Panc1 (cell line): ENCODE measurements around the gene TEX35. TPM values are rescaled to one million over a fixed set of nuclear protein-coding genes. Genes with fewer than 3 reads are reported as not detected.

Source experiments
- ATAC-seq: fragments of 200-7000 bp; cut with Tn5 transposase; 2 replicates; pipeline ENCODE4 v1.9.1; 2020; ENCODE audit warnings: mild to moderate bottlenecking, moderate library complexity
- BruUV-seq: library from RNA; stranded (reverse); fragments of 400-500 nt; replicated peaks from 2 replicates; lab custom pipeline; 2021; lab: Mats Ljungman, UMichigan
- CTCF ChIA-PET: fragments of 300-600 bp; sonication (Branson Sonifier 250); formaldehyde crosslinking; loops from one replicate; lab custom pipeline; 2022; ENCODE audit warnings: antibody characterized with exemption; lab: Charles Lee
- POLR2A ChIA-PET: fragments of 300-600 bp; sonication (Branson Sonifier 250); formaldehyde crosslinking; loops from one replicate; lab custom pipeline; 2022; ENCODE audit warnings: antibody characterized with exemption; lab: Charles Lee
- DNase-seq: peaks from one replicate; pipeline ENCODE4 v3.0.0-alpha.2; 2010; ENCODE audit warnings: low read depth, low spot score
- H3K27ac ChIP-seq: 2 replicates; pipeline ENCODE4 v1.5.1; 2011; ENCODE audit warnings: mild to moderate bottlenecking, low read length, inconsistent platforms
- H3K27me3 ChIP-seq: fragments of 200-500 bp; sonication (Bioruptor generic); 2 replicates; pipeline ENCODE4 v1.6.0; 2014; ENCODE audit warnings: low read length, inconsistent platforms; ENCODE audit not compliant: control insufficient read depth, insufficient read depth
- H3K36me3 ChIP-seq: fragments of 200-500 bp; sonication (Bioruptor generic); 2 replicates; pipeline ENCODE4 v1.5.1; 2014; ENCODE audit warnings: inconsistent platforms, mild to moderate bottlenecking, low read length, moderate library complexity; ENCODE audit not compliant: control insufficient read depth, insufficient read depth
- H3K4me1 ChIP-seq: 2 replicates; pipeline ENCODE4 v1.5.1; 2011; ENCODE audit warnings: inconsistent platforms, mild to moderate bottlenecking, low read length, moderate library complexity; ENCODE audit not compliant: control insufficient read depth, insufficient read depth
- H3K4me3 ChIP-seq, 2 experiments: 2 replicates each; pipeline ENCODE4 v1.5.1; 2011 to 2012; ENCODE audit warnings: low read depth in 2 of 2, low read length in 2 of 2, mild to moderate bottlenecking in 2 of 2, inconsistent platforms in 1 of 2, moderate library complexity in 1 of 2
- H3K9me3 ChIP-seq: fragments of 200-500 bp; sonication (Bioruptor generic); 2 replicates; pipeline ENCODE4 v1.5.1; 2014; ENCODE audit warnings: low read depth, mild to moderate bottlenecking, inconsistent platforms, low read length, moderate library complexity; ENCODE audit not compliant: control insufficient read depth, insufficient read depth
- POLR2AphosphoS5 ChIP-seq: IDR thresholded peaks from 2 replicates; pipeline ENCODE4 v1.6.1; 2012; ENCODE audit warnings: mild to moderate bottlenecking, low read depth, low read length, moderate library complexity
- SIN3A ChIP-seq: IDR thresholded peaks from 2 replicates; pipeline ENCODE4 v1.6.1; 2012; ENCODE audit warnings: low read depth, mild to moderate bottlenecking, low read length, moderate library complexity, borderline replicate concordance; ENCODE audit not compliant: insufficient read depth
- TCF7L2 ChIP-seq: IDR thresholded peaks from 2 replicates; pipeline ENCODE4 v1.6.1; 2011; ENCODE audit warnings: mild to moderate bottlenecking, low read depth, low read length, inconsistent platforms
- in situ Hi-C: cut with HindIII; loops from 2 replicates; pipeline ENCODE4 v1.10.0; 2016; ENCODE audit warnings: low sequenced_read_pairs, low pct_unique_long_range_greater_than_20kb
- intact Hi-C: fragments of 100-400 bp; cut with micrococcal nuclease; formaldehyde crosslinking; loops from one replicate; pipeline ENCODE4 v1.10.0; 2022; ENCODE audit not compliant: unreplicated experiment
- total RNA-seq: library from RNA; stranded (reverse); gene quantifications from one replicate; pipeline ENCODE4 v1.2.1, GENCODE V29; 2021; ENCODE audit not compliant: unreplicated experiment
- TF ChIP-seq, protein P1 (sequence below), 2 experiments: IDR thresholded peaks; 2 replicates each; pipeline ENCODE4 v1.6.1; 2011 to 2012; ENCODE audit warnings: low read depth in 2 of 2, control low read depth in 1 of 2, low read length in 1 of 2, mild to moderate bottlenecking in 1 of 2, moderate library complexity in 1 of 2; ENCODE audit not compliant: insufficient read depth in 1 of 2
- TF ChIP-seq, protein P2 (sequence below): fragments of 450-650 bp; IDR thresholded peaks from 2 replicates; pipeline ENCODE4 v1.5.1; 2017; ENCODE audit warnings: mild to moderate bottlenecking

TEX35 gene
- total RNA-seq, 1 experiment from 2014 or later = not detected

DNA sequence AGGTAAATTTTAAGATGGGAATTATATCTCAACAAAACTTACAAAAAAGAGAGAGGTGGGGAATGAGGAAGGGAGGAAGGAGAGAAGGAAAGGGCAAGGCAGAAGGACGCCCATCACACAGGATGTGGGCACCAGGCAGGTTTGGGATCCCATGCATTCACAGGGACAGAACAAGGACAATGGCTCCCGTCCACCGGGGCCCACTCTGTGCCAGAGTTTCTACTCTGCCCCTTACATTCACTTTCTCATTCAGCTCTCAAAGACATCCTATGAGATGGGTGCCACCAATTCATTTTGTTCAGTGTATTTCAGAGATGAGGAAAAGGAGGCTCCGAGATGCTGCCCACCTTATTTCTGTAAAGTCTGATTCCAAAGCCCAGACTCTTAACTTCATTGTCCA is 23.5 kb upstream of the TEX35 start:
- TF ChIP-seq TCF7L2 = no peak
- TF ChIP-seq, protein P1, sequence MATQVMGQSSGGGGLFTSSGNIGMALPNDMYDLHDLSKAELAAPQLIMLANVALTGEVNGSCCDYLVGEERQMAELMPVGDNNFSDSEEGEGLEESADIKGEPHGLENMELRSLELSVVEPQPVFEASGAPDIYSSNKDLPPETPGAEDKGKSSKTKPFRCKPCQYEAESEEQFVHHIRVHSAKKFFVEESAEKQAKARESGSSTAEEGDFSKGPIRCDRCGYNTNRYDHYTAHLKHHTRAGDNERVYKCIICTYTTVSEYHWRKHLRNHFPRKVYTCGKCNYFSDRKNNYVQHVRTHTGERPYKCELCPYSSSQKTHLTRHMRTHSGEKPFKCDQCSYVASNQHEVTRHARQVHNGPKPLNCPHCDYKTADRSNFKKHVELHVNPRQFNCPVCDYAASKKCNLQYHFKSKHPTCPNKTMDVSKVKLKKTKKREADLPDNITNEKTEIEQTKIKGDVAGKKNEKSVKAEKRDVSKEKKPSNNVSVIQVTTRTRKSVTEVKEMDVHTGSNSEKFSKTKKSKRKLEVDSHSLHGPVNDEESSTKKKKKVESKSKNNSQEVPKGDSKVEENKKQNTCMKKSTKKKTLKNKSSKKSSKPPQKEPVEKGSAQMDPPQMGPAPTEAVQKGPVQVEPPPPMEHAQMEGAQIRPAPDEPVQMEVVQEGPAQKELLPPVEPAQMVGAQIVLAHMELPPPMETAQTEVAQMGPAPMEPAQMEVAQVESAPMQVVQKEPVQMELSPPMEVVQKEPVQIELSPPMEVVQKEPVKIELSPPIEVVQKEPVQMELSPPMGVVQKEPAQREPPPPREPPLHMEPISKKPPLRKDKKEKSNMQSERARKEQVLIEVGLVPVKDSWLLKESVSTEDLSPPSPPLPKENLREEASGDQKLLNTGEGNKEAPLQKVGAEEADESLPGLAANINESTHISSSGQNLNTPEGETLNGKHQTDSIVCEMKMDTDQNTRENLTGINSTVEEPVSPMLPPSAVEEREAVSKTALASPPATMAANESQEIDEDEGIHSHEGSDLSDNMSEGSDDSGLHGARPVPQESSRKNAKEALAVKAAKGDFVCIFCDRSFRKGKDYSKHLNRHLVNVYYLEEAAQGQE (IDR thresholded peaks at IDR 0.05; ENCODE audit: insufficient read depth in 1 of 2, low read depth in 2 of 2, low read length in 1 of 2) = no peak
- TF ChIP-seq, protein P2, sequence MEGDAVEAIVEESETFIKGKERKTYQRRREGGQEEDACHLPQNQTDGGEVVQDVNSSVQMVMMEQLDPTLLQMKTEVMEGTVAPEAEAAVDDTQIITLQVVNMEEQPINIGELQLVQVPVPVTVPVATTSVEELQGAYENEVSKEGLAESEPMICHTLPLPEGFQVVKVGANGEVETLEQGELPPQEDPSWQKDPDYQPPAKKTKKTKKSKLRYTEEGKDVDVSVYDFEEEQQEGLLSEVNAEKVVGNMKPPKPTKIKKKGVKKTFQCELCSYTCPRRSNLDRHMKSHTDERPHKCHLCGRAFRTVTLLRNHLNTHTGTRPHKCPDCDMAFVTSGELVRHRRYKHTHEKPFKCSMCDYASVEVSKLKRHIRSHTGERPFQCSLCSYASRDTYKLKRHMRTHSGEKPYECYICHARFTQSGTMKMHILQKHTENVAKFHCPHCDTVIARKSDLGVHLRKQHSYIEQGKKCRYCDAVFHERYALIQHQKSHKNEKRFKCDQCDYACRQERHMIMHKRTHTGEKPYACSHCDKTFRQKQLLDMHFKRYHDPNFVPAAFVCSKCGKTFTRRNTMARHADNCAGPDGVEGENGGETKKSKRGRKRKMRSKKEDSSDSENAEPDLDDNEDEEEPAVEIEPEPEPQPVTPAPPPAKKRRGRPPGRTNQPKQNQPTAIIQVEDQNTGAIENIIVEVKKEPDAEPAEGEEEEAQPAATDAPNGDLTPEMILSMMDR = no peak
- ATAC-seq = no peak
- in situ Hi-C loops (no loop called here), intact Hi-C loops (no loop called here)
- ChIA-PET POLR2A (no interaction called here), CTCF (no interaction called here)
- H3K4me1 ChIP-seq = no peaks in the 10 kb centered on the region
- H3K9me3 ChIP-seq = no peaks in the 10 kb centered on the region
- no TSS peak for BruUV-seq
- H3K36me3 ChIP-seq = no peaks in the 10 kb centered on the region
- H3K27me3 ChIP-seq = no peaks in the 10 kb centered on the region
- H3K4me3 ChIP-seq = no peak overlapping the region
- H3K27ac ChIP-seq = no peak overlapping the region
- DNase-seq = no peak

DNA sequence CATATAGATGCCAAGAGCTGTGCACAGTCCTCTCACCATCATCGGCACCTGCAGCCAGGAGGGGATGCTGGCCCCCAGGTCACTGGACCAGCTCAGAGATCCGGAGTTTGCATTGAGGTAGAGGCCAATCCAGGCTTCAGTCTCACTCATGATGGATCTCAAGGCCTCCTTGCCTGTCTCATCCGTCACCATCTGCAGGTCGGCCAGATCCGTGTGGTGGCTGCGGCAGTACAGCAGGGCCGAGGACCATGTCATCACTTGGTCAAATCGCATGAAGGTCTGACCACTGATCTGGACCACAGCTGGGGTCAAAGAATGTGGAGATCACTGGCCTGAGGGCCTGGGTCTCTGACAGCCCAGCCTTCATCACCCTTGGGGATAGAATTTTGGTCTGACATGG is 22.8 kb upstream of the TEX35 start:
- no peak overlapping the region for H3K4me3 ChIP-seq
- BruUV-seq = no TSS peak
- ChIA-PET POLR2A (no interaction called here), CTCF (interaction anchor here (0.6 kb wide), 1 partner anchor 10 kb away, joined by 3 read pairs; no protein-coding TSS in a partner anchor)
- H3K27me3 ChIP-seq = no peaks in the 10 kb centered on the region
- H3K4me1 ChIP-seq = no peaks in the 10 kb centered on the region
- ATAC-seq (no peak), DNase-seq (no peak)
- no peak for TF ChIP-seq POLR2AphosphoS5
- TF ChIP-seq SIN3A = no peak
- no peak for TF ChIP-seq TCF7L2
- TF ChIP-seq, protein P2 = no peak
- TF ChIP-seq, protein P1 (IDR thresholded peaks at IDR 0.05; ENCODE audit: insufficient read depth in 1 of 2, low read depth in 2 of 2, low read length in 1 of 2) = no peak
- no peaks in the 10 kb centered on the region for H3K9me3 ChIP-seq
- no peaks in the 10 kb centered on the region for H3K36me3 ChIP-seq
- in situ Hi-C loops = no loop called here
- intact Hi-C loops = no loop called here
- H3K27ac ChIP-seq = no peak overlapping the region
